AG09319 (cell line): Measurements from ENCODE around the gene CCDC187.

Experiments
- DNase-seq: peaks from one replicate; pipeline ENCODE4 v3.0.0-alpha.2; 2010; ENCODE audit warnings: low read depth; ENCODE audit errors: extremely low read depth
- TF ChIP-seq, protein P1 (sequence below): IDR thresholded peaks from 2 replicates; pipeline ENCODE4 v1.5.1; 2011; ENCODE audit warnings: low read depth, mild to moderate bottlenecking, inconsistent platforms, low read length, moderate library complexity

The CCDC187 gene

DNA sequence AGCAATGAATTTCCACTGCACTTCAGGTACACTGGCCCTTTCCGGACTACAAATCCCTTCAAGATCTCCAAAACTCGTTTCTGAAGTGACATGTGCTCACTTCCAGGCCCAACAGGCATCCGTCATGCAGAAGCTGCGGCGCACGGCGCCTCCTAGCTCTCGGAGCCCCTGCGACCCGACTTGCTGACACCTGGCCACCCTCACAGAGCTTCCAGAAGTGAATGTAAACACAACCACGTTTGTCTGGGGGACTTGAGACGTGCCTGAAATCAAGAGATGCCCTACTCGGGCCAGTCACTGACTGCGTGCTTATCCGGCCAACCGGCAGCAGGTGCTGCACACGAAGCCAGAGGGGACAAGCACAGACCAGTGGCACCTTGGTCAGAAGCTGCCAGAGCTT lies 94.1 kb downstream of the CCDC187 start:
- no peak for DNase-seq
- TF ChIP-seq, protein P1, sequence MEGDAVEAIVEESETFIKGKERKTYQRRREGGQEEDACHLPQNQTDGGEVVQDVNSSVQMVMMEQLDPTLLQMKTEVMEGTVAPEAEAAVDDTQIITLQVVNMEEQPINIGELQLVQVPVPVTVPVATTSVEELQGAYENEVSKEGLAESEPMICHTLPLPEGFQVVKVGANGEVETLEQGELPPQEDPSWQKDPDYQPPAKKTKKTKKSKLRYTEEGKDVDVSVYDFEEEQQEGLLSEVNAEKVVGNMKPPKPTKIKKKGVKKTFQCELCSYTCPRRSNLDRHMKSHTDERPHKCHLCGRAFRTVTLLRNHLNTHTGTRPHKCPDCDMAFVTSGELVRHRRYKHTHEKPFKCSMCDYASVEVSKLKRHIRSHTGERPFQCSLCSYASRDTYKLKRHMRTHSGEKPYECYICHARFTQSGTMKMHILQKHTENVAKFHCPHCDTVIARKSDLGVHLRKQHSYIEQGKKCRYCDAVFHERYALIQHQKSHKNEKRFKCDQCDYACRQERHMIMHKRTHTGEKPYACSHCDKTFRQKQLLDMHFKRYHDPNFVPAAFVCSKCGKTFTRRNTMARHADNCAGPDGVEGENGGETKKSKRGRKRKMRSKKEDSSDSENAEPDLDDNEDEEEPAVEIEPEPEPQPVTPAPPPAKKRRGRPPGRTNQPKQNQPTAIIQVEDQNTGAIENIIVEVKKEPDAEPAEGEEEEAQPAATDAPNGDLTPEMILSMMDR = no peak

- no peak for DNase-seq
- TF ChIP-seq, protein P1 = no peak
These were observed 94.7 kb downstream of the CCDC187 start for GRCh38 chr9:136209232-136209631.

GRCh38 chr9:136208675-136209074 lies 95.2 kb downstream of the CCDC187 start:
- DNase-seq = no peak
- TF ChIP-seq, protein P1 = no peak

DNA sequence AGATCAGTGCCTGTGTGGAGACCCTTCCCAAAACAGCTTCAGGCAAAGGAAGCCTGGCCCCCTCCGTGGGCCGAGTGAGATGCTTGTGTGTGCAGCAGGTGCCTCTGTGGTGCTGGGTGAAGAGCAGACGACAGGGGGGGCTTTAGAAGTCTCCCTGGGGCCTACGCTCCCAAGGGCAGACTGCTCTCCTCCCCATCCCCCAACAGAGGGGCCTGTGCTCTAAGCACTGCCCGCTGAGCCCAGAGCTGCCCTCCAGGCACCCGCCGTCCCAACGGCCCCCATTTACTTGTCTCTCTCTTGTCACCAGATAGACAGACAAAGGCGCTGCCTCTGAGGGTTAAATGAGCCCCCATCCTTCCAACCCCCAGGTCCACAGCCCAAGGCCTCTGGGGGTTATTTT lies 96.3 kb downstream of the CCDC187 start:
- TF ChIP-seq, protein P1 = no peak
- DNase-seq = no peak

GRCh38 chr9:136206602-136207275 lies 97.2 kb downstream of the CCDC187 start:
- no peak for DNase-seq
- TF ChIP-seq, protein P1 = no peak

- TF ChIP-seq, protein P1 = no peak
- DNase-seq = no peak
These were observed 98.2 kb downstream of the CCDC187 start for GRCh38 chr9:136205707-136205992.

DNA sequence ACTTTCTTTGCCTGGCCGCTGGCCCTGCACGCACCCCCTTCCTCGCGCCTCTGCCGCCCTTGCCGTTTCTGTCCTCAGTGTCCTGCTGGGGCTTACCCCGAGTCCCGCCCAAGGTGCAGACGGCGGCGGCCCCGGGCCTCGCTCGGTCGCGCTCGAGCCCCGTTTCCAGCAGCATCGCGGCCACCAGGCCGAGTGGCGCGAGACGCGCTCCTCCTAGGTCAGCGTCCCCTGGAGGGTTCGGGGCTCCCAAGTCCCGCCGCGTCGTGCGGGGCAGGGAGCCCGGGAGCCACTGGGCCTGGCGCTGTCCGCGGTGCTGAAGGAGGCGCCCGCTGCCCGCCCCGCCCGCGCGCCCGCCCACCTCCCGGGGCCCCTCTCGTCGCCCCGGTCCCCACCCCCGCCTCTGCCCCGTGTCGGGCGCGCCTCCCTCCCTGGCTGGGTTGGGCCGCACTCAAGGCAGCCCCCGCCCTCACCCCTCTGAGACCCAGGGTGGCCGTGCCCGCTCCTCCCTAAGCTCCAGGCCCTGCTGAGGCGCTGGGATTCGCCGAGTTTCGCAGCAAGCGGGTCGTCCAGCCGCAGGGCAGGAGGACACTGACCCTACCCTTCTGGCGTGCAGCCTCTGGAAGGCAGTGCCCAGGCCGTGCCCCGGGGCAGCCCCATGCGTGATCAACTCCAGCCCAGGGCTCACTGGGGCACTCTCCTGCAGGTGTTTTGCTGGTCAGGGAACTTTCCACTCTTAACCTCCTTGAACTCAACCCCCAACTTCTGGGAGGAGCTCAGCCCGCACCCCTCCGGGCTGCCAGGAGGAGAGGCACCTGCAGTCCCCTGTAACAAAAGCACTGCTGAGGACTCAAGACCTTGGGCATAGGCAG lies 98.8 kb downstream of the CCDC187 start, which contains the start of gene LHX3:
LHX3 (minus strand) TSS at position 291 of the 869 bp plus-strand sequence; CDS start at position 175, 116 bp downstream.
- no peak for DNase-seq
- TF ChIP-seq, protein P1 = no peak
